ENCODE results near the gene LGALS12.
"Not testable (repeated sequence)": the region's sequence is repeated elsewhere in the genome, so short reads cannot be mapped to it uniquely, and the experiment has no call there.

LGALS12 gene

DNA sequence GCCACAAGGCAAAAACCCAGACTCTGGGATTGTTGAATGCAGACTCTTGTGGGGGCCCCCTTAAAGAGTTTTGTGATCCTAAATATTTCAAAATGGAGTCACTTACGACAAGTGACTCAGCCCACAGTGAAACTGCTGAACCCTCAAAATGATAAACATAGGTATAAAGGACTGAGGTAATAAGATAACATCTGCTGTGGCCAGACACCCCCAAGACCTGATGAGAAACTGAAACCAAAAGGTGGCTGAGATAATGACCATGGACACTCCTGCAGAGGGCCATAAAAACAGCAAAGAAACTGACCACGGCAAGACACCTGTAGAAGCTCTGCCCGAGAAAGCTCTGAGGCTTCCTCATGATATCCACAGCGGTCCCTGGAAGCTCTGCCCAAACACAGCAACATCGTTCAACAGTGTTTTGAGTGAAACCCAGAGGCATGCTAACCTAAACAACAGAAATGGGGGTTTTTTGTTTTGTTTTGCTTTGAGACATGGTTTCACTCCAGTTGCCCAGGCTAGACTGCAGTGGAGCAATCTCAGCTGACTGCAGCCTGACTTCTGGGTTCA is 29.1 kb downstream of the LGALS12 start:
- peak; percentile 54 for DNase-seq

- peak; percentile 51 for DNase-seq
Measured at GRCh38 chr11:63535734-63536133, 29.9 kb downstream of the LGALS12 start.

DNA sequence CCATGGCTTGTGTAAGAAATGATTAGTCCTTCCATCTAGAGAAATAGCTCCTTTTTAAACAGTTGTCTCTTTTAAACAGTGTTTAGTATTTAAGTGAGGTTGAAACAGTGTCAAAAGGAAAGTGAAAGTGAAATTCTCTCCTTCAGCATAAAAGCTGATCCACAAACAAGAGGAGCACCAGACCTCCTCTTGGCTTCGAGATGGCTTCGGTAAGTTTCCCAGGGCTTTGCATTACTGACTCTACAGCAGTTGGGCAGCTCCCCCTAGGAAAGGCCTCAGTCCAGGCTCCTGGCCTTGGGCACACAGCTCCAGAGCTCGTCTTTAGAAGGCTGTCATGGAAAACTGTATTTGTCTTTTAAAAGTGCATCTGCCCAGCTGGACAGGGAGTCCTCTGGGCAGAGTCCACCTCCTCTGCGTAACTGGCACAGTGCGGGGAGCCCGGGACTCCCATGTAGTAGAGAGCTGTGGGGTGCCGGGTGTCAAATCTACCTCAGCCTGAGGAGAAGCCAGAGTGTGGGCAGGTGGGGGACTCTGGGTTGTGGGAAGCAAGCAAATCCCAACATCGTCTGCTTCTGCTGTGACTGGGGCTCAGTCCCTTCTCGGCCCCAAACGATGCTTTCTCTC is 30.9 kb downstream of the LGALS12 start, which contains the start of gene PLAAT4:
Gene PLAAT4 (plus strand): TSS at position 140 of the 624 bp plus-strand sequence. CDS start 61 bp downstream, at position 201.
- DNase-seq: peak; percentile 69

DNA sequence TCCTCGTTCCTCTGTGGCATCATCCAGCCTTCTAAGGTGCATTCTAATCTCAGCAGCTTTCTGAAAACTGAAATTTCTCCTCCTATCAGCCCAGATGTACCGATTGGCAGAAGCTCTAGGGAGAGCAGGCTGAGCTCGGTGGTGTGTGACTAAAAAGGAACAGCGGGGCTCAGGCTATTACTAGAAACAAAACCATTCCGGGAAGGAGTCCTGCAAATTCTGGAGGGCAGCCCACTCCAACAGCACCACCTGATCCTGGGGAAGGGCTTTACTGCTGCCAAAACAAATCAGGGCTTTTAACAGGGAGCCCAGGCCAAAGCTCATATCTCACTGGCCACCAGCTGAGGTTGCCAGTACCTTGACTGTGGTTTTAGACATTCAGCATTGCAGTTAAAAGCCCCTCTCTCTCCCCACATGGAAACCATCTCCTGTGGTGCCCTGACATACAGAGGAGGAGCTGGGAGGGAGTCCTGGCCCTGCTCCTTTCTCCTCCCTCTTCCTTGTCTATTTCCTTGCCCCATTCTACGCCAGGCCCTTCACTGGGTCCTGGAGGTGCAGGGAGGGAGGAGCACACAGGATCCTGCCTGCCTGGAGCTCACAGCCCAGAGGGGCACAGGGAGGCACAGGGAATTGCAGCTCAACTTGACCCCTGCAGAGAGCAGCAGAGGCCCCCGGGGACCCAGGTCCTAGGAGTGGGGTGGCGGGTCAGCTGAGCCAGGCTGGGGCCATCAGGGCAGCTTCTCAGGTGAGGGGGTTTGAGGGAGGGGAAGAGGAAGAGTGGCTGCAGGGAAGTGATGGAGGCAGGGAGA is 31.6 kb downstream of the LGALS12 start:
- DNase-seq: no peak

GRCh38 chr11:63542506-63542905 is 36.6 kb downstream of the LGALS12 start:
- not testable (repeated sequence) for DNase-seq

- no peak for DNase-seq
Measured at GRCh38 chr11:63543711-63544110, 37.8 kb downstream of the LGALS12 start.

GRCh38 chr11:63547061-63547460 is 41.2 kb downstream of the LGALS12 start:
- no peak for DNase-seq

DNA sequence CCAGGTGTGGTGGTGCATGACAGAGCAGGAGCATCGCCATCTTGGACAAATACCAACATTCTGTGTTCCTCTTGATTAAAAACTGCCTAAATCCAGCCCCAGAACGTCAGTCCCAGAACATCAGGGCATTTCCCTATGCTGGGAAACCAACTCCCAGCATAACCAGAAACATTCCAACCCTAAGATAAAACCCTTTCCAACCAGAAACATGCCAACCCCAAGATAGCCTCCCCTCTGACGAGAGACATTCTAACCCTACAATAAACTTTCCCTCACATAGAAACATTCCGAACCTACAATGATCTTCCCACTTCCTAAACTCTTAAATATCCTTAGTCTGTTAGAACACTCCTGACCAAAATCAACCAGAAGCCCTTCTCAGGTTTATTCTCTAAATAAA is 42.3 kb downstream of the LGALS12 start:
- no peak for DNase-seq

GRCh38 chr11:63549411-63549810 is 43.5 kb downstream of the LGALS12 start:
- no peak for DNase-seq

GRCh38 chr11:63550156-63550700 is 44.3 kb downstream of the LGALS12 start:
- not testable (repeated sequence) for DNase-seq

DNA sequence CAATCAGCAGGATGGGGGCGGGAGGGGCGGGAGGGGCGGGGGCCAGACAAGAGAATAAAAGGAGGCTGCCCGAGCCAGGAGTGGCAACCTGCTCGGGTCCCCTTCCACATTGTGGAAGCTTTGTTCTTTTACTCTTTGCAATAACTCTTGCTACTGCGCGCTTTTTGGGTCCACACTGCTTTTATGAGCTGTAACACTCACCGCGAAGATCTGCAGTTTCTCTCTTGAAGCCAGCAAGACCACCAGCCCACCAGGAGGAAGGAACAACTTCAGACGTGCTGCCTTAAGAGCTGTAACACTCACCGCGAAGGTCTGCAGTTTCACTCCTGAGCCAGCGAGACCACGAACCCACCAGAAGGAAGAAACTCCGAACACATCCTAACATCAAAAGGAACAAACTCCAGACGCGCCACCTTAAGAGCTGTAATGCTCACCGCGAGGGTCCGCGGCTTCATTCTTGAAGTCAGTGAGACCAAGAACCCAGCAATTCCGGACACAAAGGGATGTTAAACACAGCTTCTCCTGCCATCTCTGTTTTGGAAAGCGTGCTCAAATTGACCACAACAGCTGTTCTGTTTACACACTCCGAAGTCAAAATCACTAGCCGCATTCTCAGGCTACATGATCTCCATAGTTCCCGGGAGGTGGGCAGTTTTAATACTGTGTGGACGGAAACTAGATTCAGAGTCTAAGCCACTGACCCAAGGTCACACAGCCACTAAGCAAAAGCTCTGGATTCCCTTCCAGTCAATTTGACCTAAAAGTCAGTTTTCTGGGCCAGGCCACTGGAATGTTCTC is 45.4 kb downstream of the LGALS12 start:
- DNase-seq: peak; percentile 57

- peak; percentile 41 for DNase-seq
Measured at GRCh38 chr11:63551889-63552266, 46.0 kb downstream of the LGALS12 start.

- no peak for DNase-seq
Measured at GRCh38 chr11:63552921-63553320, 47.0 kb downstream of the LGALS12 start.

GRCh38 chr11:63553759-63554158 is 47.9 kb downstream of the LGALS12 start:
- peak; percentile 74 for DNase-seq

DNA sequence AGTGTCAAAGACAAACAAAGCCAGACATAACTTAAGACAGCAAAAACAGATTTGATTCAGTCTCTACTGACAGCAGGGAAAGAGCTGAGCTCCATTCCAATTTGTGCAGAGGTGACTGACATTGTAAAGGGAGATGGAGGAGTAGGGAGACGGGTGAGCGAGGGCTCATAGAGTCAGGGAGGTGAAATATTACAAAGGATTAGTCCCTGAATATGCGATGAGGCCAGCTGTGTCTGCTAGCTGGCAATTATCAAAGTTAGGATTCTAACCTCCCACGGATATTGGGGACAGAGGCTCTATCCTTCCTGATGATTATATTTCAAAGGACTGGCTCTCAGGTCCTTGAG is 49.0 kb downstream of the LGALS12 start:
- no peak for DNase-seq

- no peak for DNase-seq
Measured at GRCh38 chr11:63556404-63557013, 50.6 kb downstream of the LGALS12 start.

- no peak for DNase-seq
Measured at GRCh38 chr11:63557570-63557969, 51.7 kb downstream of the LGALS12 start.

GRCh38 chr11:63558459-63559157 is 52.7 kb downstream of the LGALS12 start:
- no peak for DNase-seq

DNA sequence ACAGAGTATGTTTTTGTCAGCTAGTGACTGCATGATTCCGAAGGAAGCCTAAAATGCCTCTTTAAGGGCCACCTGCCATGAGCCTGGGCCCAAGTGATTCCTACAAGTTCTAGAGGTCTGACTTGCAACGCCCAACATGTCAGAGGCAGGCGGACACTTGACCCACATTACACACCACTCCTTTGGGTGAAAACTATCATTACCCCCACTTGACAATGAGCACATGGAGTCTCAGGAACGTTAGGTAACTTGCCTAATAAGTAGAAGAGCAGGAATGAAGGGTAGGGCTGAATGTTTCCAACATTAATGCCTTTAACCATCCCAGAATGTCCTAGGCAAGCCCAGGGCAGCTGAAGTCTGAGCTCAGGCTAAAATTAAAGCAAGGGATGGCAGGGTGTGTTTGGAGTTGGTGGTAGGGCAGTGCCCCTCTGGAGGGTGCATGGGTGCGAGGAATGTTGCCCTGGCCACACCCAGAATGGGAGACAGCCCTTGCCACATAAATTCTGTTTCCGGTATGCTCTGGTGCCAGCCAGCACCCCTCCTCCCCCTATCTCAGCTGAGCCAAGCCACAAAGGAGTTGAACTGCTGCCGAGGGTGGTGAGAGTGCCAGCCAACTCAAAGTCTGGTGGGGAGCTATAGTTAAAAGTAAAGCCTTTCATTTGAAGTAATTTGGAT is 54.8 kb downstream of the LGALS12 start:
- DNase-seq: peak; percentile 55

GRCh38 chr11:63563201-63564055 is 57.5 kb downstream of the LGALS12 start, which contains the start of gene PLAAT2:
Gene PLAAT2 (minus strand): TSS chr11:63563379. CDS start chr11:63563324, 55 bp downstream.
- no peak for DNase-seq
